Testis (tissue), 3 donors: Measurements from ENCODE around the gene SMIM5. TPM values are rescaled to one million over a fixed set of nuclear protein-coding genes. Genes with fewer than 3 reads are reported as not detected.
A peak's percentile ranks its signal among the peaks of the same experiment; 100 is the strongest.

Experiments used
- DNase-seq: peaks from one replicate; pipeline ENCODE4 v3.0.0-alpha.2; 2019
- H3K27ac ChIP-seq, 2 donors: fragments of 200-600 bp; sonication (generic); one replicate each; pipeline ENCODE4 v1.5.1; 2019
- H3K27me3 ChIP-seq: fragments of 200-600 bp; sonication (generic); one replicate; pipeline ENCODE4 v1.5.1; 2019
- H3K36me3 ChIP-seq: fragments of 200-600 bp; sonication (generic); one replicate; pipeline ENCODE4 v1.5.1; 2017; ENCODE audit warnings: low read depth; ENCODE audit errors: missing control alignments
- H3K4me1 ChIP-seq: fragments of 200-600 bp; sonication (generic); one replicate; pipeline ENCODE4 v1.5.1; 2019
- H3K4me3 ChIP-seq, 2 donors: fragments of 200-600 bp; sonication (generic); one replicate each; pipeline ENCODE4 v1.5.1; 2017 to 2019
- H3K9me3 ChIP-seq: fragments of 200-600 bp; sonication (generic); one replicate; pipeline ENCODE4 v1.5.1; 2017
- CTCF ChIP-seq, 3 experiments: fragments of 450-650 bp in 2 of 3; fragments of 200-600 bp in 1 of 3; sonication (generic) in 1 of 3; IDR thresholded peaks; one replicate each; pipeline ENCODE4 v1.5.1; 2016 to 2019; ENCODE audit warnings: antibody characterized with exemption in 3 of 3, mild to moderate bottlenecking in 2 of 3, moderate library complexity in 1 of 3
- POLR2A ChIP-seq: fragments of 450-650 bp; IDR thresholded peaks from one replicate; pipeline ENCODE4 v1.6.1; 2017; ENCODE audit warnings: antibody characterized with exemption, mild to moderate bottlenecking, moderate library complexity
- WGBS, 2 donors: methylation state at CpG; one replicate each; pipeline ENCODE4 v1.1.5; 2018; 5-methylcytosine and 5-hydroxymethylcytosine counted together
- intact Hi-C: fragments of 100-400 bp; cut with DNase I; formaldehyde crosslinking; loops from one replicate; pipeline ENCODE4 v1.15.1; 2023; ENCODE audit warnings: low total_unique reads
- polyA plus RNA-seq: library from polyadenylated mRNA; stranded (reverse); fragments of 350-450 nt; fragmentation: Illumina TruSeq; extraction: RNeasy Lipid Tissue Mini Kit (QIAGEN cat#74804); gene quantifications from one replicate; pipeline ENCODE4 v1.2.3, GENCODE V29; 2014; ENCODE audit warnings: low read depth, low replicate concordance; ENCODE audit not compliant: insufficient read depth
- total RNA-seq, 2 donors: library from RNA; depleted of rRNA; stranded (reverse); fragments of >200 nt; gene quantifications; one replicate each; pipeline ENCODE4 v1.2.3, GENCODE V29; 2016

SMIM5 gene
- total and polyA plus RNA-seq, 3 donors from 2014 or later = 1.9 to 2.0 (median 2.0) TPM

DNA sequence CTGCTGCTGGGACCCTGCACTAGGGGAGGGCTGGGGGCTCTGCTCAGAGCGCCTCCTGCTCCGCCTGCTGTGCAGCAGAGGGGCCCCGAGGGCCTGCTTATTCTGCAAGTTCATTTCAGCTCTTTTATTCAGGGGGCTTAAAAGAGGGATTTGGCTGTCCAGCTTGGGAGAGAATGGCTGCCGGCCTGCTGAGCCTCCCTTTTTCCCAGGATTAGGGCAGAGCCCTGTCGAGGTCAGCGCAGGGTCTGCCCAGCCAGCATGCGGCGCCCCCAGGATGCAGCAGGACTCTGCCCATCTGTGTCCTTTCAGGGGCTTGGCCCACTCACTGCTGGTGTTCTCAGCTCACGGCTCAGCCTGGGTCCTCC lies 1.1 kb downstream of the SMIM5 start:
- intact Hi-C loops = no loop called here
- WGBS, 2 donors = 63 to 88% methylated on average over 4 to 9 of the region's 9 CpGs
- Histone ChIP-seq H3K9me3 (no peaks in the 10 kb centered on the region), H3K27ac (peak overlapping the region in 1 of 2 donors; percentile 29), H3K27me3 (no peaks in the 10 kb centered on the region), H3K4me1 (peaks cover 41% of the 10 kb centered on the region), H3K36me3 (no peaks in the 10 kb centered on the region), H3K4me3 (no peak overlapping the region)
- TF ChIP-seq POLR2A = no peak
- TF ChIP-seq CTCF (IDR thresholded peaks at IDR 0.05) = no peak
- no peak for DNase-seq

GRCh38 chr17:75634754-75635609 lies 1.7 kb downstream of the SMIM5 start:
- 73 to 80% methylated on average over 11 to 20 of the region's 20 CpGs for WGBS, 2 donors
- Histone ChIP-seq H3K36me3 (no peaks in the 10 kb centered on the region), H3K9me3 (no peaks in the 10 kb centered on the region), H3K27ac (no peak overlapping the region), H3K27me3 (no peaks in the 10 kb centered on the region), H3K4me1 (peaks cover 41% of the 10 kb centered on the region), H3K4me3 (no peak overlapping the region)
- no peak for DNase-seq
- TF ChIP-seq POLR2A (no peak), CTCF (IDR thresholded peaks at IDR 0.05) (no peak)
- intact Hi-C loops = no loop called here

GRCh38 chr17:75635610-75636202 lies 2.5 kb downstream of the SMIM5 start:
- Histone ChIP-seq H3K36me3 (no peaks in the 10 kb centered on the region), H3K4me3 (no peak overlapping the region), H3K9me3 (no peaks in the 10 kb centered on the region), H3K27me3 (no peaks in the 10 kb centered on the region), H3K27ac (peak overlapping the region in 1 of 2 donors; percentile 19), H3K4me1 (peaks cover 41% of the 10 kb centered on the region)
- WGBS, 2 donors = 62 to 85% methylated on average over 14 to 16 of the region's 16 CpGs
- intact Hi-C loops = no loop called here
- no peak for TF ChIP-seq POLR2A
- TF ChIP-seq CTCF (IDR thresholded peaks at IDR 0.05) = no peak
- DNase-seq = peak; percentile 70

DNA sequence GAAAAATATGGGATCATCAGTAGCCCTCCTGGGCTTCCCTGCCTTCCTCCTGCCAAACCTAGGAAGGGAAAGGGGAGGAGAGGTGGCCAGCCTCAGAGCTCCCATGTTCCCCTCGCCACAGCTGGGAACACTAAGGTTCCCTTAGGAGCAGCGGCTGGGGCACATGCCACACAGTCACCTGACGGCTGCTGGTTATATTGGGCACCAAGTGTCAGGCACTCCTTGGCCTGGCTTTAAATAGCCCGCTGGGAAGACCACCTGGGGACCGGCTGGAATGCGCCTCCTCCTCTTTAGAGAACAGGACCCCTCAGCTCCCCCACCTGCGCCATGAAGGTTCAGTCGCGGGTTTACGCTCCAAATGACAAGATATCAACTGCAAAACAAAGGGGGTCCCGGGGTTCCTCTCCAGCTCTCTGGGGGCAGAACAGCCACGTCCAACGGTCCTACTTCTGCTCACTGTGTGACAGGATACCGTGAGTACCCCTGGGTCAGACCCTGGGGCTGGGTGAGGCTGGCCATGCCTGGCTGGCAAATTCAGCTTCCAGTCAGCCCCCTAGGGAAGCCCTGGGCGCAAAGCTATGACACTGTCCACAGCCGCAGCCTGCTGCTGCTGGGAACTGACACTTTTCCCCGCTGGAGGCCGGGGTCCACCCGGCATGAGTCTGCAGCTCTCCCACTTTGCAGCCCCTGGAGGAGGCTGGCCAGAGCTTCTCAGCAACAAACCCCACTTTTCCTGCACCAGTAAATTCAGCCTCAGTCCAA lies 3.3 kb downstream of the SMIM5 start:
- Histone ChIP-seq H3K4me1 (peaks cover 41% of the 10 kb centered on the region), H3K9me3 (no peaks in the 10 kb centered on the region), H3K27ac (peak overlapping the region in 1 of 2 donors; percentile 19), H3K27me3 (no peaks in the 10 kb centered on the region), H3K4me3 (no peak overlapping the region), H3K36me3 (no peaks in the 10 kb centered on the region)
- TF ChIP-seq CTCF (IDR thresholded peaks at IDR 0.05) (no peak), POLR2A (no peak)
- DNase-seq = no peak
- intact Hi-C loops = no loop called here
- WGBS, 2 donors = 90 to 91% methylated on average over 18 to 19 of the region's 19 CpGs
